RWPE2 (cell line): Measurements from ENCODE around the gene ITGA2B.

ENCODE experiments used
- ATAC-seq: fragments of 200-7000 bp; cut with Tn5 transposase; 3 replicates; pipeline ENCODE4 v1.9.1; 2021; ENCODE audit warnings: low read depth
- DNase-seq: peaks from one replicate; pipeline ENCODE4 v3.0.0-alpha.2; 2020; ENCODE audit warnings: low spot score
- H3K27ac ChIP-seq: fragments of 450-650 bp; 2 replicates; pipeline ENCODE4 v1.5.1; 2017; ENCODE audit warnings: mild to moderate bottlenecking; ENCODE audit not compliant: poor library complexity, severe bottlenecking
- H3K27me3 ChIP-seq: fragments of 250-450 bp; sonication (Bioruptor Pico); 2 replicates; pipeline ENCODE4 v1.5.1; 2021; ENCODE audit warnings: mild to moderate bottlenecking, moderate library complexity; ENCODE audit not compliant: insufficient read depth, poor library complexity, severe bottlenecking
- H3K36me3 ChIP-seq: fragments of 250-450 bp; sonication (Bioruptor Pico); 2 replicates; pipeline ENCODE4 v1.5.1; 2020; ENCODE audit warnings: low read depth, mild to moderate bottlenecking, moderate library complexity
- H3K4me1 ChIP-seq: fragments of 250-450 bp; sonication (Bioruptor Pico); 2 replicates; pipeline ENCODE4 v1.5.1; 2021; ENCODE audit warnings: mild to moderate bottlenecking, moderate library complexity; ENCODE audit not compliant: insufficient read depth, poor library complexity, severe bottlenecking
- H3K4me3 ChIP-seq: fragments of 250-450 bp; sonication (Bioruptor Pico); 2 replicates; pipeline ENCODE4 v1.5.1; 2021; ENCODE audit warnings: mild to moderate bottlenecking, moderate library complexity; ENCODE audit not compliant: severe bottlenecking
- H3K9me3 ChIP-seq: fragments of 250-450 bp; sonication (Bioruptor Pico); 2 replicates; pipeline ENCODE4 v1.5.1; 2021; ENCODE audit warnings: mild to moderate bottlenecking, moderate library complexity; ENCODE audit not compliant: severe bottlenecking
- TF ChIP-seq, protein P1 (sequence below): fragments of 450-650 bp; IDR thresholded peaks from one replicate; pipeline ENCODE4 v1.5.1; 2017; ENCODE audit warnings: mild to moderate bottlenecking, moderate library complexity; ENCODE audit not compliant: poor library complexity, severe bottlenecking

ITGA2B gene

DNA sequence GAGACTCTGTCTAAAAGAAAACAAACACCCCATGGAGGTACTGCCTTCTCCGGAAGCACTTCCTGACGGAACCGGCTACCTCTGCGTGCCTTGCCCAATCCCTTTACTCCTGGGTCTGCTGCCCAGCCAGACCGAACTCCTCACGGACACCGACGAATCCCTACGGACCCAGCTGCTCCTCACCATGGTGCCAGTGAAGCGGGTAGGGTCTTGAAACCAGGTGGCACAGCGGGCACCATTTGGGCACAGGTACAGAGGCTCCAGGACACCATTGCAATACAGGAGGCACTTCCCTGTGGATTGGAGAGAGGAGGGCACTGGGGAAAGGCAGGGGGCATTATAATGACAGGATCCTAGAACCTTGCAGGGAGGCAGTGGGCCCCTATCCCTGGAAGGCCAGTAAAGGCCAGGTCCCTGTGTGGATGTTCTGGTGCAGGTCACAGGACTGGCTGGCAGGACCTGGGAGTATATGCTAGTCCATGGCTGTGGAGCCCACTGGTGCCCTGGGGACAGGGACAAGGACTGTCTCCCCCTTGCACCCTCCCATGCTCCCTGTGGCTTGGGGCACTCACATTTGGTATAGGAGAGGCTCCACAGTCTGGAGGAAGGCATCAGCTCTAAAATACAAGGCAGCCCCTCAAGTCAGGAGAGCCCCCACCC lies 67.1 kb downstream of the ITGA2B start:
- TF ChIP-seq, protein P1, sequence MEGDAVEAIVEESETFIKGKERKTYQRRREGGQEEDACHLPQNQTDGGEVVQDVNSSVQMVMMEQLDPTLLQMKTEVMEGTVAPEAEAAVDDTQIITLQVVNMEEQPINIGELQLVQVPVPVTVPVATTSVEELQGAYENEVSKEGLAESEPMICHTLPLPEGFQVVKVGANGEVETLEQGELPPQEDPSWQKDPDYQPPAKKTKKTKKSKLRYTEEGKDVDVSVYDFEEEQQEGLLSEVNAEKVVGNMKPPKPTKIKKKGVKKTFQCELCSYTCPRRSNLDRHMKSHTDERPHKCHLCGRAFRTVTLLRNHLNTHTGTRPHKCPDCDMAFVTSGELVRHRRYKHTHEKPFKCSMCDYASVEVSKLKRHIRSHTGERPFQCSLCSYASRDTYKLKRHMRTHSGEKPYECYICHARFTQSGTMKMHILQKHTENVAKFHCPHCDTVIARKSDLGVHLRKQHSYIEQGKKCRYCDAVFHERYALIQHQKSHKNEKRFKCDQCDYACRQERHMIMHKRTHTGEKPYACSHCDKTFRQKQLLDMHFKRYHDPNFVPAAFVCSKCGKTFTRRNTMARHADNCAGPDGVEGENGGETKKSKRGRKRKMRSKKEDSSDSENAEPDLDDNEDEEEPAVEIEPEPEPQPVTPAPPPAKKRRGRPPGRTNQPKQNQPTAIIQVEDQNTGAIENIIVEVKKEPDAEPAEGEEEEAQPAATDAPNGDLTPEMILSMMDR, result no peak
- no peaks in the 10 kb centered on the region for H3K4me1 ChIP-seq
- no peaks in the 10 kb centered on the region for H3K9me3 ChIP-seq
- H3K4me3 ChIP-seq, result no peak overlapping the region
- no peaks in the 10 kb centered on the region for H3K27me3 ChIP-seq
- ATAC-seq (no peak), DNase-seq (no peak)
- H3K27ac ChIP-seq, result no peak overlapping the region
- peaks cover 33% of the 10 kb centered on the region for H3K36me3 ChIP-seq
